Stomach (tissue), 4 donors: ENCODE data around the gene L1CAM.

Experiments used
- POLR2AphosphoS5 ChIP-seq, 3 donors: sonication (generic); formaldehyde crosslinking; IDR thresholded peaks; one replicate each; pipeline ENCODE4 v1.6.1; 2016; ENCODE audit warnings: antibody characterized with exemption in 3 of 3
- TF ChIP-seq, protein P1 (sequence below), 7 experiments: fragments of 450-650 bp in 4 of 7; fragments of 200-600 bp in 3 of 7; sonication (generic) in 3 of 7; IDR thresholded peaks; one replicate each; pipeline ENCODE4 v1.5.1; 2016 to 2019; ENCODE audit warnings: antibody characterized with exemption in 7 of 7, control low read depth in 2 of 7, mild to moderate bottlenecking in 1 of 7

DNA sequence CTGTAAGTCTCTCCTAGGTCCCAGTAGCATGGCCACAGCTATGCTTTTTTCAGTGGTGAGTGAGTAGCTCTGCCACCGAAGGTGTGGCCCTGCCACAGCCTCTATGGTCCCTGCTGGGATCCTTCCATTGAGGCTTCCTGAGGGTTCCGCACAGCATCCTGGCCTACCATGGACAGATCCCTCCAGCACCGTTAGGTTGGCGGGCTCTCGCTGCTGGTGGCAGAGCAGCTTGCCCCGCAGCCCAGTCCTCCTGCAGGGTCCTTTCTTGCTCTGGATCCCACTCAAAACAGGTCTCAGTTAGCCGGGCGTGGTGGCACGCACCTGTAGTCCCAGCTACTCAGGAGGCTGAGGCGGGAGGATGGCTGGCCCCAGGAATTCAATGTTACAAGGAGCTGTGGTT lies 53.2 kb downstream of the L1CAM start:
- TF ChIP-seq, protein P1, sequence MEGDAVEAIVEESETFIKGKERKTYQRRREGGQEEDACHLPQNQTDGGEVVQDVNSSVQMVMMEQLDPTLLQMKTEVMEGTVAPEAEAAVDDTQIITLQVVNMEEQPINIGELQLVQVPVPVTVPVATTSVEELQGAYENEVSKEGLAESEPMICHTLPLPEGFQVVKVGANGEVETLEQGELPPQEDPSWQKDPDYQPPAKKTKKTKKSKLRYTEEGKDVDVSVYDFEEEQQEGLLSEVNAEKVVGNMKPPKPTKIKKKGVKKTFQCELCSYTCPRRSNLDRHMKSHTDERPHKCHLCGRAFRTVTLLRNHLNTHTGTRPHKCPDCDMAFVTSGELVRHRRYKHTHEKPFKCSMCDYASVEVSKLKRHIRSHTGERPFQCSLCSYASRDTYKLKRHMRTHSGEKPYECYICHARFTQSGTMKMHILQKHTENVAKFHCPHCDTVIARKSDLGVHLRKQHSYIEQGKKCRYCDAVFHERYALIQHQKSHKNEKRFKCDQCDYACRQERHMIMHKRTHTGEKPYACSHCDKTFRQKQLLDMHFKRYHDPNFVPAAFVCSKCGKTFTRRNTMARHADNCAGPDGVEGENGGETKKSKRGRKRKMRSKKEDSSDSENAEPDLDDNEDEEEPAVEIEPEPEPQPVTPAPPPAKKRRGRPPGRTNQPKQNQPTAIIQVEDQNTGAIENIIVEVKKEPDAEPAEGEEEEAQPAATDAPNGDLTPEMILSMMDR (IDR thresholded peaks at IDR 0.05): no peak
- no peak for TF ChIP-seq POLR2AphosphoS5 (IDR thresholded peaks at IDR 0.05)
